SK-N-SH (cell line): ENCODE measurements around the gene PNPLA5. TPM values are rescaled to one million over a fixed set of nuclear protein-coding genes. Genes with fewer than 3 reads are reported as not detected.

Source experiments
- CTCF ChIA-PET: fragments of 300-600, 350-600 bp; formaldehyde crosslinking; extraction: SDS; loops from one replicate; lab custom pipeline; 2021; lab: Yijun Ruan, JAX
- POLR2A ChIA-PET: fragments of 350-600 bp; sonication (Branson Sonifier 250); formaldehyde crosslinking; extraction: SDS; loops from one replicate; lab custom pipeline; 2020; ENCODE audit warnings: antibody characterized with exemption, inconsistent platforms; lab: Yijun Ruan, JAX
- DNase-seq: peaks from one replicate; pipeline ENCODE4 v3.0.0; 2012
- H2AFZ ChIP-seq: fragments of 200-600 bp; sonication (generic); 2 replicates; pipeline ENCODE4 v1.8.1; 2016; ENCODE audit warnings: antibody characterized with exemption, mild to moderate bottlenecking, low read depth
- H3F3A ChIP-seq: fragments of 200-600 bp; sonication (generic); replicated peaks from 2 replicates; pipeline ENCODE3; 2016; ENCODE audit warnings: antibody characterized with exemption, mild to moderate bottlenecking; ENCODE audit not compliant: insufficient read depth
- H3K27ac ChIP-seq, 2 experiments: fragments of 200-500 bp in 1 of 2; fragments of 200-600 bp in 1 of 2; sonication (Bioruptor generic) in 1 of 2; sonication (generic), shearing (Covaris generic) in 1 of 2; 2 replicates each; pipeline versions ENCODE4 v1.5.1 to v1.6.1; 2014 to 2016; ENCODE audit warnings: low read depth in 2 of 2, inconsistent platforms in 1 of 2, low read length in 1 of 2, mild to moderate bottlenecking in 1 of 2, mixed read lengths in 1 of 2
- H3K27me3 ChIP-seq: fragments of 200-600 bp; sonication (generic), shearing (Covaris generic); 2 replicates; pipeline ENCODE4 v1.6.1; 2016; ENCODE audit warnings: mixed run types; ENCODE audit not compliant: insufficient read depth
- H3K36me3 ChIP-seq, 2 experiments: fragments of 200-500 bp in 1 of 2; fragments of 200-600 bp in 1 of 2; sonication (Bioruptor generic) in 1 of 2; sonication (generic) in 1 of 2; replicated peaks in 1 of 2; 2 replicates each; pipeline versions ENCODE3 to v1.5.1; 2014 to 2016; ENCODE audit warnings: low read length in 1 of 2, mild to moderate bottlenecking in 1 of 2; ENCODE audit not compliant: insufficient read depth in 2 of 2, control insufficient read depth in 1 of 2
- H3K4me1 ChIP-seq, 2 experiments: fragments of 200-500 bp in 1 of 2; fragments of 200-600 bp in 1 of 2; sonication (Bioruptor generic) in 1 of 2; sonication (generic), shearing (Covaris generic) in 1 of 2; 2 replicates each; pipeline versions ENCODE4 v1.5.1 to v1.6.1; 2014 to 2016; ENCODE audit warnings: low read depth in 1 of 2, low read length in 1 of 2, mixed run types in 1 of 2; ENCODE audit not compliant: insufficient read depth in 2 of 2, control insufficient read depth in 1 of 2
- H3K4me2 ChIP-seq: fragments of 200-600 bp; sonication (generic), shearing (Covaris generic); 2 replicates; pipeline ENCODE4 v1.6.1; 2017; ENCODE audit warnings: mixed run types
- H3K4me3 ChIP-seq, 2 experiments: fragments of 200-500 bp in 1 of 2; fragments of 200-600 bp in 1 of 2; sonication (Bioruptor generic) in 1 of 2; sonication (generic), shearing (Covaris generic) in 1 of 2; 2 replicates each; pipeline versions ENCODE4 v1.5.1 to v1.8.1; 2014 to 2016; ENCODE audit warnings: low read depth in 2 of 2, inconsistent platforms in 1 of 2, low read length in 1 of 2, mild to moderate bottlenecking in 1 of 2, mixed read lengths in 1 of 2, moderate library complexity in 1 of 2
- H3K79me2 ChIP-seq: fragments of 200-600 bp; sonication (generic); 2 replicates; pipeline ENCODE4 v1.8.1; 2017; ENCODE audit warnings: mild to moderate bottlenecking; ENCODE audit not compliant: insufficient read depth
- H3K9ac ChIP-seq: fragments of 200-600 bp; sonication (generic); 2 replicates; pipeline ENCODE4 v1.6.1; 2017; ENCODE audit warnings: mixed run types
- H3K9me2 ChIP-seq: fragments of 200-600 bp; sonication (generic); 2 replicates; pipeline ENCODE4 v1.6.1; 2017; ENCODE audit warnings: mixed run types
- H3K9me3 ChIP-seq: fragments of 200-600 bp; sonication (generic); 2 replicates; pipeline ENCODE4 v1.6.1; 2017; ENCODE audit warnings: mixed run types, mild to moderate bottlenecking, moderate library complexity
- H4K20me1 ChIP-seq: fragments of 200-600 bp; sonication (generic); 2 replicates; pipeline ENCODE4 v1.6.1; 2017; ENCODE audit warnings: mild to moderate bottlenecking, mixed run types; ENCODE audit not compliant: insufficient read depth
- EZH2phosphoT487 ChIP-seq: fragments of 200-600 bp; sonication (generic); IDR thresholded peaks from 2 replicates; pipeline ENCODE4 v1.6.1; 2017; ENCODE audit warnings: low read depth, mixed run types, mild to moderate bottlenecking, antibody characterized with exemption, moderate library complexity, borderline replicate concordance
- FOSL2 ChIP-seq: IDR thresholded peaks from 2 replicates; pipeline ENCODE4 v1.4.0; 2012; ENCODE audit warnings: low read depth, mild to moderate bottlenecking, moderate library complexity, borderline replicate concordance
- GABPA ChIP-seq: IDR thresholded peaks from 2 replicates; pipeline ENCODE4 v1.4.0; 2012; ENCODE audit warnings: low read depth, mild to moderate bottlenecking
- GATA2 ChIP-seq: sonication (generic); formaldehyde crosslinking; IDR thresholded peaks from 2 replicates; pipeline ENCODE4 v1.5.0; 2020; ENCODE audit warnings: mild to moderate bottlenecking, missing genetic modification reagents
- JUND ChIP-seq: IDR thresholded peaks from 2 replicates; pipeline ENCODE4 v1.4.0; 2012
- MEF2A ChIP-seq: IDR thresholded peaks from 2 replicates; pipeline ENCODE4 v1.4.0; 2012; ENCODE audit warnings: low read depth, borderline replicate concordance
- MXI1 ChIP-seq: IDR thresholded peaks from 2 replicates; pipeline ENCODE4 v1.6.1; 2012; ENCODE audit warnings: mild to moderate bottlenecking, low read depth, low read length, improper control_type of control experiment
- NRF1 ChIP-seq: IDR thresholded peaks from 2 replicates; pipeline ENCODE4 v1.6.1; 2012; ENCODE audit warnings: low read depth, mild to moderate bottlenecking, low read length
- RXRA ChIP-seq: IDR thresholded peaks from 2 replicates; pipeline ENCODE4 v1.4.0; 2012; ENCODE audit warnings: low read depth, mild to moderate bottlenecking, borderline replicate concordance
- SMC3 ChIP-seq: IDR thresholded peaks from 2 replicates; pipeline ENCODE4 v1.6.1; 2012; ENCODE audit warnings: low read depth, low read length, improper control_type of control experiment
- WGBS: methylation state at CpG from one replicate; pipeline ENCODE4 v1.1.6; 2017; ENCODE audit warnings: low lambda C conversion rate; 5-methylcytosine and 5-hydroxymethylcytosine counted together
- polyA plus RNA-seq, 3 experiments: library from polyadenylated mRNA; depleted of rRNA; stranded (reverse); fragments of >200 nt; gene quantifications; 2 replicates each; pipeline ENCODE4 v1.2.3, GENCODE V29; 2012
- TF ChIP-seq, protein P1 (sequence below): fragments of 150-350 bp; IDR thresholded peaks from 2 replicates; pipeline ENCODE4 v1.6.1; 2017; ENCODE audit warnings: antibody characterized with exemption, low read length, low read depth, borderline replicate concordance
- TF ChIP-seq, protein P2 (sequence below): fragments of 200-600 bp; sonication (generic); IDR thresholded peaks from 2 replicates; pipeline ENCODE4 v1.6.1; 2017; ENCODE audit warnings: antibody characterized with exemption, mild to moderate bottlenecking, moderate library complexity

Gene PNPLA5
- polyA plus RNA-seq, 1 of the 3 experiments (the other 2 are of a cell fraction) = not detected

DNA sequence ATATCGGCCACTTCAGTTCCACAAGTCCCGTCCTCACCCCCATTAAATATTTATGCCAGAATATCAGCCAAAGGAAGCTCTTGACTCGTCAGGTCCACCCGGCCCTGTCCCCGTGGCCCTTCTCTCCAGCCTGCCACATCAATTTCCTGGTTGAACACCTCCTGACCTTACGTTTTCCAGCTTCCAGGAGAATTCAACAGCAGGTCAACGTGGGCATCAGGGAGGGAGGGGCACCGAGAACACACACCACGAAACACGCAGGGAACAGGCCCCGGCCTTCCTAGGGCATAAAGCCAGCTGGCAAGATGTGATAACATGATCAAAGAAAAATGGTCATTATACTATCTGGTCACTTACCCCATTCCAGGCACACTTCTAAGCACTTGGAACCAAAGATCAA is 44.8 kb downstream of the PNPLA5 start:
- Histone ChIP-seq H3F3A (no peaks in the 10 kb centered on the region), H3K4me3 (no peak overlapping the region), H3K79me2 (no peaks in the 10 kb centered on the region), H3K9ac (no peak overlapping the region), H3K4me2 (no peak overlapping the region), H3K9me2 (no peaks in the 10 kb centered on the region), H3K9me3 (no peaks in the 10 kb centered on the region), H3K27ac (no peak overlapping the region), H2AFZ (no peak overlapping the region), H3K36me3 (no peaks in the 10 kb centered on the region), H3K27me3 (no peaks in the 10 kb centered on the region), H4K20me1 (no peaks in the 10 kb centered on the region), H3K4me1 (peaks cover 0 to 38% of the 10 kb centered on the region in 2 experiments; a peak in 1 of 4 replicates)
- no peak for TF ChIP-seq SMC3
- no peak for TF ChIP-seq RXRA
- TF ChIP-seq JUND = no peak
- TF ChIP-seq, protein P1, sequence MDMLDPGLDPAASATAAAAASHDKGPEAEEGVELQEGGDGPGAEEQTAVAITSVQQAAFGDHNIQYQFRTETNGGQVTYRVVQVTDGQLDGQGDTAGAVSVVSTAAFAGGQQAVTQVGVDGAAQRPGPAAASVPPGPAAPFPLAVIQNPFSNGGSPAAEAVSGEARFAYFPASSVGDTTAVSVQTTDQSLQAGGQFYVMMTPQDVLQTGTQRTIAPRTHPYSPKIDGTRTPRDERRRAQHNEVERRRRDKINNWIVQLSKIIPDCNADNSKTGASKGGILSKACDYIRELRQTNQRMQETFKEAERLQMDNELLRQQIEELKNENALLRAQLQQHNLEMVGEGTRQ = no peak
- TF ChIP-seq, protein P2, sequence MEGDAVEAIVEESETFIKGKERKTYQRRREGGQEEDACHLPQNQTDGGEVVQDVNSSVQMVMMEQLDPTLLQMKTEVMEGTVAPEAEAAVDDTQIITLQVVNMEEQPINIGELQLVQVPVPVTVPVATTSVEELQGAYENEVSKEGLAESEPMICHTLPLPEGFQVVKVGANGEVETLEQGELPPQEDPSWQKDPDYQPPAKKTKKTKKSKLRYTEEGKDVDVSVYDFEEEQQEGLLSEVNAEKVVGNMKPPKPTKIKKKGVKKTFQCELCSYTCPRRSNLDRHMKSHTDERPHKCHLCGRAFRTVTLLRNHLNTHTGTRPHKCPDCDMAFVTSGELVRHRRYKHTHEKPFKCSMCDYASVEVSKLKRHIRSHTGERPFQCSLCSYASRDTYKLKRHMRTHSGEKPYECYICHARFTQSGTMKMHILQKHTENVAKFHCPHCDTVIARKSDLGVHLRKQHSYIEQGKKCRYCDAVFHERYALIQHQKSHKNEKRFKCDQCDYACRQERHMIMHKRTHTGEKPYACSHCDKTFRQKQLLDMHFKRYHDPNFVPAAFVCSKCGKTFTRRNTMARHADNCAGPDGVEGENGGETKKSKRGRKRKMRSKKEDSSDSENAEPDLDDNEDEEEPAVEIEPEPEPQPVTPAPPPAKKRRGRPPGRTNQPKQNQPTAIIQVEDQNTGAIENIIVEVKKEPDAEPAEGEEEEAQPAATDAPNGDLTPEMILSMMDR = no peak
- no peak for TF ChIP-seq GABPA
- no peak for TF ChIP-seq MEF2A
- no peak for TF ChIP-seq GATA2 (CRISPR knock-in tag)
- no peak for TF ChIP-seq EZH2phosphoT487
- no peak for TF ChIP-seq FOSL2
- no peak for TF ChIP-seq MXI1
- POLR2A ChIA-PET = no interaction called here
- 81% methylated on average over 9 of the region's 11 CpGs for WGBS
- DNase-seq = no peak
- CTCF ChIA-PET = interaction anchor here (0.9 to 1.4 kb wide), 2 partner anchors 18 to 38 kb away, joined by 3 to 4 read pairs; no protein-coding TSS in a partner anchor

DNA sequence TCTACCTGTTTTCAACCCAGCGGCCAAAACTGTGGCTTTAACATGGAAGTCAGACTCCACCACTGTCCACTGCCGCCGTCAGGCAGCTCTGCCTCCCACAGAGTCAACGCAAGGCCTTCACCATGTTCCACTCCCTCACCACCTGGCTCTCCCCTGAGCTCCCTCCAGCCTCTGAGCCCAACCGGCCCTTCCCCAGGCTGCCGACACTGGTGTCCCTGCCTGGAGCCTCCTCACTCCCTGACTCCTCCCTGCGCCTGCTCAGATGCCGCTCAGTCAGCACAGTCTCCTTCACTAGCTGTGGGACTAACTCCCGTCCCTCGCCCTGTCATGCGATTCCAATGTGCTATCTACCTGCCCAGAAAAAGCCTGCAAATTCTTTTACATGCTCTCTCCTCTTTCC is 45.8 kb downstream of the PNPLA5 start:
- Histone ChIP-seq H3K9me3 (no peaks in the 10 kb centered on the region), H3K4me3 (no peak overlapping the region), H3K4me1 (peaks cover 0 to 38% of the 10 kb centered on the region in 2 experiments; a peak in 1 of 4 replicates), H3F3A (no peaks in the 10 kb centered on the region), H2AFZ (no peak overlapping the region), H3K9me2 (no peaks in the 10 kb centered on the region), H3K36me3 (no peaks in the 10 kb centered on the region), H3K27me3 (no peaks in the 10 kb centered on the region), H4K20me1 (no peaks in the 10 kb centered on the region), H3K27ac (no peak overlapping the region), H3K9ac (no peak overlapping the region), H3K4me2 (no peak overlapping the region), H3K79me2 (no peaks in the 10 kb centered on the region)
- TF ChIP-seq NRF1 (no peak), SMC3 (no peak)
- WGBS = 93% methylated on average over 7 of the region's 11 CpGs
- DNase-seq = no peak
- ChIA-PET POLR2A (no interaction called here), CTCF (interaction anchor here (1.0 to 1.4 kb wide), 3 partner anchors 19 to 39 kb away, joined by 3 to 4 read pairs (median 3); no protein-coding TSS in a partner anchor)
